A549 (cell line): Measurements from ENCODE around the gene NAA16.

Experiments used
- CHD2 ChIP-seq: fragments of 150-350 bp; IDR thresholded peaks from 2 replicates; pipeline ENCODE4 v1.6.1; 2014; ENCODE audit warnings: low read length; ENCODE audit not compliant: partially characterized antibody
- EP300 ChIP-seq, 2 experiments: fragments of >200 bp; sonication (Bioruptor Twin); formaldehyde crosslinking; IDR thresholded peaks; 2 replicates in 1 of 2; 3 replicates in 1 of 2; pipeline ENCODE4 v1.6.1; 2016 to 2017
- NFE2L2 ChIP-seq: fragments of 150-350 bp; conservative IDR thresholded peaks from 2 replicates; pipeline ENCODE4 v1.6.1; 2014; ENCODE audit warnings: low read length
- POLR2A ChIP-seq: IDR thresholded peaks from 2 replicates; pipeline ENCODE4 v1.6.1; 2012; ENCODE audit warnings: mild to moderate bottlenecking, low read length

- TF ChIP-seq NFE2L2 (no peak), EP300 (IDR thresholded peaks at IDR 0.05) (no peak), CHD2 (no peak), POLR2A (no peak)
These were observed 73.9 kb downstream of the NAA16 start for GRCh38 chr13:41384749-41385503.
